GM10847 (cell line): ENCODE results near the gene HAGHL.

Experiments
- POLR2A ChIP-seq: IDR thresholded peaks from 2 replicates; pipeline ENCODE4 v1.6.1; 2011; ENCODE audit not compliant: insufficient read length; ENCODE audit errors: extremely low read depth

Gene HAGHL

GRCh38 chr16:721765-722540 lies 5.0 kb upstream of the HAGHL start:
- TF ChIP-seq POLR2A, result no peak

GRCh38 chr16:722835-723633 lies 3.9 kb upstream of the HAGHL start:
- TF ChIP-seq POLR2A, result no peak

GRCh38 chr16:723695-724094 lies 3.2 kb upstream of the HAGHL start:
- no peak for TF ChIP-seq POLR2A

- no peak for TF ChIP-seq POLR2A
These were observed 2.5 kb upstream of the HAGHL start for GRCh38 chr16:724188-725040.

GRCh38 chr16:725041-725376 lies 1.9 kb upstream of the HAGHL start:
- TF ChIP-seq POLR2A, result no peak

- no peak for TF ChIP-seq POLR2A
These were observed 1.3 kb upstream of the HAGHL start for GRCh38 chr16:725463-726187.

GRCh38 chr16:726188-726437 lies 793 bp upstream of the HAGHL start:
- no peak for TF ChIP-seq POLR2A

- TF ChIP-seq POLR2A, result peak; percentile 9
These were observed 528 bp downstream of the HAGHL start for GRCh38 chr16:727291-727977.

GRCh38 chr16:728131-728889 lies 1.4 kb downstream of the HAGHL start:
- no peak for TF ChIP-seq POLR2A

GRCh38 chr16:728890-729744 lies 2.2 kb downstream of the HAGHL start:
- TF ChIP-seq POLR2A, result no peak

GRCh38 chr16:729768-730665 lies 3.1 kb downstream of the HAGHL start:
- TF ChIP-seq POLR2A, result no peak
